Lung (tissue), 12 donors: ENCODE results near the gene SRPK2. TPM values are rescaled to one million over a fixed set of nuclear protein-coding genes. Genes with fewer than 3 reads are reported as not detected.

Source experiments
- ATAC-seq: fragments of 200-7000 bp; cut with Tn5 transposase; one replicate; pipeline ENCODE4 v1.9.1; 2020; ENCODE audit warnings: moderate number of reproducible peaks; ENCODE audit not compliant: insufficient read depth, low FRiP score
- DNase-seq, 3 donors: peaks; one replicate each; pipeline ENCODE4 v3.0.0-alpha.2; 2013 to 2017
- H3K27ac ChIP-seq, 2 donors: one replicate each; pipeline ENCODE4 v1.5.1; 2013; ENCODE audit warnings: mild to moderate bottlenecking in 2 of 2, moderate library complexity in 2 of 2, control low read depth in 1 of 2, inconsistent platforms in 1 of 2, low read depth in 1 of 2, low read length in 1 of 2
- H3K27me3 ChIP-seq, 3 donors: one replicate each; pipeline ENCODE4 v1.5.1; 2013; ENCODE audit warnings: low read length in 2 of 3; ENCODE audit not compliant: control insufficient read depth in 3 of 3, insufficient read depth in 3 of 3
- H3K36me3 ChIP-seq, 4 donors: one replicate each; pipeline ENCODE4 v1.5.1; 2013; ENCODE audit warnings: low read length in 4 of 4, mild to moderate bottlenecking in 1 of 4, moderate library complexity in 1 of 4; ENCODE audit not compliant: control insufficient read depth in 4 of 4, insufficient read depth in 4 of 4
- H3K4me1 ChIP-seq, 5 donors: one replicate each; pipeline ENCODE4 v1.5.1; 2013; ENCODE audit warnings: low read length in 5 of 5, mild to moderate bottlenecking in 2 of 5, moderate library complexity in 1 of 5; ENCODE audit not compliant: control insufficient read depth in 5 of 5, insufficient read depth in 5 of 5
- H3K4me3 ChIP-seq: one replicate; pipeline ENCODE4 v1.5.1; 2013; ENCODE audit warnings: mild to moderate bottlenecking, control low read depth, moderate library complexity
- H3K9ac ChIP-seq, 2 donors: one replicate each; pipeline ENCODE4 v1.5.1; 2013; ENCODE audit warnings: low read length in 2 of 2, control low read depth in 1 of 2; ENCODE audit not compliant: insufficient read depth in 1 of 2
- H3K9me3 ChIP-seq, 4 donors: one replicate each; pipeline ENCODE4 v1.5.1; 2013; ENCODE audit warnings: low read length in 3 of 4, mild to moderate bottlenecking in 1 of 4, moderate library complexity in 1 of 4; ENCODE audit not compliant: control insufficient read depth in 4 of 4, insufficient read depth in 3 of 4
- WGBS, 2 donors: extraction: QIAGEN DNeasy Blood & Tissue Kit; methylation state at CpG; one replicate each; pipeline ENCODE4 v1.1.7; 2013; 5-methylcytosine and 5-hydroxymethylcytosine counted together
- polyA plus RNA-seq, 2 donors: library from polyadenylated mRNA; stranded (reverse); fragments of 200-250 nt; gene quantifications; one replicate each; pipeline ENCODE4 v1.2.1, GENCODE V29; 2013
- total RNA-seq, 2 donors: library from RNA; depleted of rRNA in 1 of 2; stranded (reverse); fragments of >200 nt in 1 of 2; gene quantifications; one replicate each; pipeline ENCODE4 v1.2.1, GENCODE V29; 2014 to 2021
- TF ChIP-seq, protein P1 (sequence below): IDR thresholded peaks from 2 replicates; pipeline ENCODE4 v1.5.1; 2012; ENCODE audit warnings: mild to moderate bottlenecking; ENCODE audit errors: control extremely low read depth, extremely low read depth
- donor health status: control.
- donor health status: control.
- donor health status: Bipolar disorder and iron deficiency.
- donor health status: healthy.
- donor health status: DM: yes; HTN: yes; CAD: no.

Gene SRPK2
- total and polyA plus RNA-seq, 4 donors = 10.8 to 71.2 (median 23.2) TPM

DNA sequence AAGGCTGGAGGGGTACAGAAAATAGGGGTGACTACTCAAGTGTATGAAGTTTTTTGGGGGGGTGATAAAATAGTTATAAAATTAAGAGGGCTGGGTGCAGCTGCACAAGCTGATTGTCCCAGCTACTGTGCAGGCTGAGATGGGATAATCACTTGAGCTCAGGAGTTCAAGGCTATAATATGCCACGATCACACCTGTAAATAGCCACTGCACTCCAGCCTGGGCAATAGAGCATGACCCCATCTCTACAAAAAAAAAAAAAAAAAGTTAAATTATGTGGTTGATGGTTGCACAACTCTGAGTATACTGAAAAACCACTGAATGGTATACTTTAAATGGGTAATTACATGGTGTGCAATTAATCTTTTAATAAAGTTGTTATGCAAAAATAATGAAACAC, 172.9 kb downstream of the SRPK2 start:
- Histone ChIP-seq H3K9me3 (no peaks in the 10 kb centered on the region), H3K4me3 (no peak overlapping the region), H3K4me1 (peaks cover under 1 to 10% (median 2%) of the 10 kb centered on the region in 5 donors), H3K36me3 (peaks cover 0 to 4% (median 0%) of the 10 kb centered on the region in 4 donors), H3K9ac (no peak overlapping the region), H3K27ac (no peak overlapping the region), H3K27me3 (no peaks in the 10 kb centered on the region)
- no peak for ATAC-seq
- TF ChIP-seq, protein P1, sequence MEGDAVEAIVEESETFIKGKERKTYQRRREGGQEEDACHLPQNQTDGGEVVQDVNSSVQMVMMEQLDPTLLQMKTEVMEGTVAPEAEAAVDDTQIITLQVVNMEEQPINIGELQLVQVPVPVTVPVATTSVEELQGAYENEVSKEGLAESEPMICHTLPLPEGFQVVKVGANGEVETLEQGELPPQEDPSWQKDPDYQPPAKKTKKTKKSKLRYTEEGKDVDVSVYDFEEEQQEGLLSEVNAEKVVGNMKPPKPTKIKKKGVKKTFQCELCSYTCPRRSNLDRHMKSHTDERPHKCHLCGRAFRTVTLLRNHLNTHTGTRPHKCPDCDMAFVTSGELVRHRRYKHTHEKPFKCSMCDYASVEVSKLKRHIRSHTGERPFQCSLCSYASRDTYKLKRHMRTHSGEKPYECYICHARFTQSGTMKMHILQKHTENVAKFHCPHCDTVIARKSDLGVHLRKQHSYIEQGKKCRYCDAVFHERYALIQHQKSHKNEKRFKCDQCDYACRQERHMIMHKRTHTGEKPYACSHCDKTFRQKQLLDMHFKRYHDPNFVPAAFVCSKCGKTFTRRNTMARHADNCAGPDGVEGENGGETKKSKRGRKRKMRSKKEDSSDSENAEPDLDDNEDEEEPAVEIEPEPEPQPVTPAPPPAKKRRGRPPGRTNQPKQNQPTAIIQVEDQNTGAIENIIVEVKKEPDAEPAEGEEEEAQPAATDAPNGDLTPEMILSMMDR = no peak
- 90 to 100% methylated on average over 1 of the region's 1 CpG for WGBS, 2 donors
- no peak for DNase-seq

DNA sequence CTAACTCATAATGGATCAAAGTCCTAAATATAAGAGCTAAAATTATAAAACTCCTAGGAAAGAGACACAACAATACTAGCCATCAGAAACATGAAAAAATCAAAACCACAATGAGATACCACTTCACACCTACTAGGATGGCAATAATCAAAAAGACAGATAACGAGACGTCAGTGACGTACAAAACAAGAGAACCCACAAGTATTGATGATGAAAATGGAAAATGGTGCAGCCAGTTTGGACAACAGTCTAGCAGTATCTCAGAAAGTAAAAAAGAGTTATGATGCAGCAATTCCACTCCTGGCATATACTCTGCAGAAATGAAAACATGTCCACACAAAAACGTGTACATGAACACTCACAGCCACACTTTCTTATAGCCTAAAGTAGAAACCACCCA, 173.5 kb downstream of the SRPK2 start:
- Histone ChIP-seq H3K27ac (no peak overlapping the region), H3K9me3 (no peaks in the 10 kb centered on the region), H3K27me3 (no peaks in the 10 kb centered on the region), H3K36me3 (peaks cover 0 to 4% (median 0%) of the 10 kb centered on the region in 4 donors), H3K4me1 (peaks cover 3 to 15% (median 6%) of the 10 kb centered on the region in 5 donors), H3K4me3 (no peak overlapping the region), H3K9ac (no peak overlapping the region)
- ATAC-seq = no peak
- no peak for DNase-seq
- 90 to 94% methylated on average over 4 of the region's 4 CpGs for WGBS, 2 donors
- TF ChIP-seq, protein P1 = no peak

DNA sequence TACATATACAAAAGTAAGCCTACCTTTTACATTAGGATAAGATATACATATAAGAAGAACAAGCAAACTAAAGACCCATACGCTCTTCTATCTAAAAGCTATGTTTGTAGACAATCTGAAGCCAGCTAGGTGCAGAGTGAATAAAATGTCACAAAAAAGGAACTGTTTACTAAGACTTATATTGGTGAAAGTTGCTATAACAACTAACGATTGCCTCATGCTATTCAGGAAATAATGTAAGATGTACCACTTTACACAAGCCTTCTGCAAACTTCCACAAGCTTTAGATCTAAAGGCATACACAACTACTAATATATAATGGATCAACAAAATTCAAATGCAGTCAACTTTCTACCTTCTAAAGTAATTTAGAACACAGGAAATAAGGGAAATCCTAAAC, 175.1 kb downstream of the SRPK2 start:
- no peak overlapping the region for H3K9ac ChIP-seq
- no peak overlapping the region for H3K4me3 ChIP-seq
- H3K36me3 ChIP-seq = peaks cover 0 to 4% (median 0%) of the 10 kb centered on the region in 4 donors
- TF ChIP-seq, protein P1 = no peak
- H3K27ac ChIP-seq = no peak overlapping the region
- peaks cover 3 to 15% (median 6%) of the 10 kb centered on the region in 5 donors for H3K4me1 ChIP-seq
- H3K9me3 ChIP-seq = no peaks in the 10 kb centered on the region
- no peaks in the 10 kb centered on the region for H3K27me3 ChIP-seq
- no peak for ATAC-seq
- no peak for DNase-seq
- WGBS, 2 donors = 37 to 58% methylated on average over 2 of the region's 2 CpGs

DNA sequence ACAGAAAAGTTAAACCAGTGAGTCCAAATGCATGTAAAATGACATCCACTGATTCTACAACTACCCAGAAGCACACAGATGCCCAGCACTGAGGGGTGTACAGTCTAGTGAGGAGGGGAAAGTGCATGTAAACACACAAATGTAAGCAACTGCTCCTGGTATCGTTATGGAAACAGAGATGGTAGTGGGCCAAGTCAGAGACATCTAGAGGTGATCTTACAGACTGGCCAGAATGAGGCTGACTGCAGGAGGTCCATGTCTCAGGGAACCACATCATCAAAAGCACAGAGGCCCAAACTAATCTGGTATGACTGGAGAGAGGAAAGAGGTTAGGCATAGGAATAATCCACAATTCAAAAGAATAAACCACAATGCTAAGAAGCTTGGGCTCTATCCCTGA, 176.5 kb downstream of the SRPK2 start:
- Histone ChIP-seq H3K27me3 (no peaks in the 10 kb centered on the region), H3K36me3 (peaks cover 0 to 4% (median 0%) of the 10 kb centered on the region in 4 donors), H3K9ac (no peak overlapping the region), H3K4me1 (peaks cover 3 to 13% (median 6%) of the 10 kb centered on the region in 5 donors), H3K9me3 (no peaks in the 10 kb centered on the region), H3K4me3 (no peak overlapping the region), H3K27ac (no peak overlapping the region)
- TF ChIP-seq, protein P1 = no peak
- ATAC-seq (no peak), DNase-seq (no peak)
- WGBS, 2 donors = 68 to 69% methylated on average over 1 of the region's 1 CpG
